Stimulated activated CD8-positive, alpha-beta memory T cell treated with anti-CD3 and anti-CD28 coated beads, Interleukin-7, amount 100 ng/mL, for 24 hours (primary cell): ENCODE results near the gene GLG1.
"Not testable (repeated sequence)": the region's sequence is repeated elsewhere in the genome, so short reads cannot be mapped to it uniquely, and the experiment has no call there.

ENCODE experiments used
- DNase-seq: peaks from one replicate; pipeline ENCODE4 v3.0.0-alpha.2; 2020; ENCODE audit warnings: low read depth

GLG1 gene

GRCh38 chr16:74409185-74409981, 197.5 kb downstream of the GLG1 start:
- DNase-seq, result not testable (repeated sequence)

DNA sequence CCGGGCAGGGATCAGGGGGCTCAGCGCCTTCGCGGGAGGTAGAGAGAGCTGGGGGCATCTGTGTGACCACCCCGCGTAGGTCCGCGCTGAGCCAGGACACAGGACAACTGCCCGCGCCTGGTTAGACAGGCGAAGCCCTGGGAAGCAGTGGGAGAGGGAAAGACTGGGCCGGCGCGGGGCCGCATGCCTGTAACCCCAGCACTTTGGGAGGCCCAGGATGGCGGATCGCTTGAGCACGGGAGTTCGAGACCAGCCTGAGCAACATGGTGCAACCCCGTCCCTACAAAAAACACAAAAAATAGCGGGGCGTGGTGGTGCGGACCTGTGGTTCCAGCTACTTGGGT, 199.6 kb downstream of the GLG1 start:
- not testable (repeated sequence) for DNase-seq

- not testable (repeated sequence) for DNase-seq
These were observed 200.1 kb downstream of the GLG1 start for GRCh38 chr16:74406600-74407361.

DNA sequence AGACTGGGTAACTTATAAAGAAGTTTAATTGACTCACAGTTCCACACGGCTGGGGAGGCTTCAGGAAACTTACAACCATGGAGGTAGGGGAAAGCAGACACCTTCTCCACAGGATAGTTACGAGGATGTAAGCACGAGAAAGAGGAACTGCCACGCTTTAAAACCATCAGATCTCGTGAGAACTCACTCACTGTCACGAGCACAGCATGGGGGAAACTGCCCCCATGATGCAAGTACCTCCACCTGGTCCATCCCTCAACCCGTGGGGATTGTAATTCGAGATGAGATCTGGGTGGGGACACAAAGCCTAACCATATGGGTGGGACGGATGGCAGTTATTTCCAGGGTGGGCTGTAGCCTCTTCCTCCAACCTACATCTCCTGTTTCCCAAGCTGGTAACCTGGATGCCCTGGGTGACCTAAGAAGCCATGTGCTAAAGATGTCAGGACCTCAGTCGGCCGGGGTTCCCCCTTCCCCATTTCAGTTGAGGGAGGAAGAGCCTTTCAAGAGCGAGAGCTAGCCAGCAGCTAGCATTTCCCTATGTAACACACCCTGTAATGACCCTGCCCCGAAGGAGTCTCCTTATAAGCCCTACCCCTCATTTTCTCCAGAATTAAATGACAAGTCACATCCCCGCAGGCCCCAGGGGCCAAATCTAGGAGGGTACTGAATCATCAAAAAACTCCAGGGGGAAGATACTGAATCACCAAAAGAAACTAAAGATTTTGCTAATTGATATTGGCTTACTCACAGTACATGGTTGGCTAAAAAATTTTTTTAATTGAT, 202.6 kb downstream of the GLG1 start:
- not testable (repeated sequence) for DNase-seq

DNA sequence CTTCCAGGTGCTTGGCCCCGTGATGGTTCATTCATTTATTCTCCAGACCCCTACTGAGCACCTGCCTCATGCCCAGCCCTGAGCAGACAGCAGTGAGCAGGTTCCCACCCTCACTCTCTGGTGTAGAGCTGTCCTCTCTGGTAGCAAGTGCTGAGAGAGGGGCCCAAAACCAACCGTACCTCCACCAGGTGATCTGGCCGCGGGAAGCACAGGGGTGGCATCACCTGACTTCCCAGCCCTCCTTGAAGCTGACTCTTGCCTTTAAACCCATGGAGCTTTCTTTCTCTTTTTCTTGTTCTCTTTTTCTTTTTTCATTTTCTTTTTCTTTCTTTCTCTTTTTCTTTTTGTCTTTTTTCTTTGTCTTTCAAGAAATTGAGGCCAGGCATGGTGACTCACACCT, 206.7 kb downstream of the GLG1 start:
- DNase-seq, result not testable (repeated sequence)

DNA sequence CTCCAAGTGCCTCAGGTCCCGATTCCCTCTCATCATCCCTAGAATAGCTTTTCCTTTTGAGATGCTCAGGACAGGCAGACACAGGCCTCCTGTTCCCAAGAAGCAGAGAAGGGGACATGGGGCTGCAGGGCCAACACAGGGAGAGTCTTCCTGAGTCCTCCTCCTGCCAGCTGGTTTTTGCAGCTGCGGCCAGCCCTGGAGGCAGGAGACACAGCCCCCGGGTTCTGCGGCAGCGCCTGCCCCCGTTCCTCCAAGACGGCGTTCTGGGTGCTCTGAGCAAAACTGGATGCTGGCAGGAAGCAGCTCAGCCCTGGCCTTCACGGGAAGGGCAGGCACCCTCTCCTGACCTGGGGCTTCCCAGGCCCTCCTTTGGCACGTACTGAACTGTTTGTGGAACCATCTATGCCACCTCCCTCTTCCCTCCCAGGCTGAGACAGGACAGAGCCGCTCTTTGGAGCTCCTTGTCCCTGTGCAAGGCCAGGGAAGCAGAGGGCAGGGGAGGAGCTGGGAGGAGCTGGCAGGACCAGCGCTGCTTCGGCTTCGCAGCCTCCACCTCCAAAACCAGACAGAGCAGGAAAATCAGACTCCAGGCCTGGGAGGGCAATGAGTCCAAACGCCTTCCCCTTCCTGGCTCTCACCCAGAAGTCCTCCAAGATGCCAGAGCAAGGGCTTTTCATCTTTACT, 208.6 kb downstream of the GLG1 start:
- not testable (repeated sequence) for DNase-seq
